WTC11 (cell line): ENCODE data around the gene SGPL1. TPM values are rescaled to one million over a fixed set of nuclear protein-coding genes. Genes with fewer than 3 reads are reported as not detected.

Source experiments
- ATAC-seq: fragments of 200-7000 bp; cut with Tn5 transposase; 2 replicates; pipeline ENCODE4 v1.10.0; 2021; ENCODE audit warnings: mild to moderate bottlenecking, moderate library complexity
- CTCF ChIA-PET: fragments of 300-600 bp; sonication (Branson Sonifier 250); formaldehyde crosslinking; loops from one replicate; lab custom pipeline; 2021; ENCODE audit warnings: antibody characterized with exemption; lab: Charles Lee
- POLR2A ChIA-PET: fragments of 350-600 bp; sonication (Branson Sonifier 250); formaldehyde crosslinking; loops from one replicate; lab custom pipeline; 2021; ENCODE audit warnings: antibody characterized with exemption; lab: Charles Lee
- DNase-seq: peaks from one replicate; pipeline ENCODE4 v3.0.0; 2021; ENCODE audit warnings: low spot score
- H3K27ac Mint-ChIP-seq: 2 replicates; pipeline ENCODE4 v1.8.0; 2021; ENCODE audit warnings: mixed read lengths
- H3K27me3 Mint-ChIP-seq: 2 replicates; pipeline ENCODE4 v1.8.0; 2021; ENCODE audit warnings: low read depth, mild to moderate bottlenecking, moderate library complexity, mixed read lengths
- H3K36me3 Mint-ChIP-seq: 2 replicates; pipeline ENCODE4 v1.8.0; 2021; ENCODE audit warnings: mixed read lengths
- H3K4me1 Mint-ChIP-seq: 2 replicates; pipeline ENCODE4 v1.8.0; 2022; ENCODE audit warnings: mixed read lengths
- H3K4me3 Mint-ChIP-seq: 2 replicates; pipeline ENCODE4 v1.8.0; 2021; ENCODE audit warnings: mild to moderate bottlenecking, moderate library complexity, mixed read lengths
- H3K9me3 Mint-ChIP-seq: 2 replicates; pipeline ENCODE4 v1.8.0; 2021; ENCODE audit warnings: mixed read lengths
- AFF4 ChIP-seq: sonication (generic); formaldehyde crosslinking; IDR thresholded peaks from 2 replicates; pipeline ENCODE4 v1.8.1; 2023; ENCODE audit warnings: mild to moderate bottlenecking, missing genetic modification reagents, borderline replicate concordance
- ATF3 ChIP-seq: sonication (generic); formaldehyde crosslinking; conservative IDR thresholded peaks from 2 replicates; pipeline ENCODE4 v1.8.1; 2022; ENCODE audit warnings: mild to moderate bottlenecking, missing genetic modification reagents
- EMX1 ChIP-seq: fragments of 250-450 bp; sonication (Bioruptor Pico); IDR thresholded peaks from 2 replicates; pipeline ENCODE4 v1.8.0; 2021; ENCODE audit warnings: mild to moderate bottlenecking
- FOXP1 ChIP-seq: sonication (generic); formaldehyde crosslinking; IDR thresholded peaks from 2 replicates; pipeline ENCODE4 v1.8.0; 2022; ENCODE audit warnings: missing genetic modification reagents, mild to moderate bottlenecking, moderate library complexity, borderline replicate concordance
- GRHL2 ChIP-seq: fragments of 250-450 bp; sonication (Bioruptor Pico); IDR thresholded peaks from 2 replicates; pipeline ENCODE4 v1.8.0; 2022; ENCODE audit warnings: mild to moderate bottlenecking, moderate library complexity; ENCODE audit not compliant: insufficient replicate concordance, severe bottlenecking
- HMGA2 ChIP-seq: fragments of 250-450 bp; sonication (Bioruptor Pico); IDR thresholded peaks from 2 replicates; pipeline ENCODE4 v1.4.0; 2021; ENCODE audit warnings: mild to moderate bottlenecking, moderate library complexity
- KAT7 ChIP-seq: sonication (generic); formaldehyde crosslinking; IDR thresholded peaks from 2 replicates; pipeline ENCODE4 v1.8.1; 2023; ENCODE audit warnings: missing genetic modification reagents, mild to moderate bottlenecking, borderline replicate concordance
- NFATC4 ChIP-seq: fragments of 250-450 bp; sonication (Bioruptor Pico); IDR thresholded peaks from 2 replicates; pipeline ENCODE4 v1.9.0; 2021; ENCODE audit warnings: mild to moderate bottlenecking
- SMAD3 ChIP-seq: sonication (generic); formaldehyde crosslinking; IDR thresholded peaks from 2 replicates; pipeline ENCODE4 v1.8.0; 2022; ENCODE audit warnings: missing genetic modification reagents, mild to moderate bottlenecking, borderline replicate concordance
- ZNF396 ChIP-seq: fragments of 250-450 bp; sonication (Bioruptor Pico); IDR thresholded peaks from 2 replicates; pipeline ENCODE4 v1.8.0; 2021; ENCODE audit warnings: mild to moderate bottlenecking, moderate library complexity, borderline replicate concordance
- ZNF423 ChIP-seq: fragments of 250-450 bp; sonication (Bioruptor Pico); IDR thresholded peaks from 2 replicates; pipeline ENCODE4 v2.1.2; 2022; ENCODE audit warnings: mild to moderate bottlenecking, moderate library complexity
- ZNF425 ChIP-seq: fragments of 250-450 bp; sonication (Bioruptor Pico); conservative IDR thresholded peaks from 2 replicates; pipeline ENCODE4 v1.9.0; 2021; ENCODE audit warnings: mild to moderate bottlenecking
- total RNA-seq: library from RNA; stranded (reverse); gene quantifications from 3 replicates; pipeline ENCODE4 v1.2.3, GENCODE V29; 2021
- TF ChIP-seq, protein P1 (sequence below): fragments of 200-600 bp; IDR thresholded peaks from 2 replicates; pipeline ENCODE4 v1.8.0; 2022; ENCODE audit warnings: antibody characterized with exemption
- TF ChIP-seq, protein P2 (sequence below): sonication (generic); formaldehyde crosslinking; IDR thresholded peaks from 2 replicates; pipeline ENCODE4 v1.8.1; 2022; ENCODE audit warnings: low read depth, mild to moderate bottlenecking, moderate library complexity, missing genetic modification reagents, borderline replicate concordance
- TF ChIP-seq, protein P3 (sequence below): sonication (generic); formaldehyde crosslinking; IDR thresholded peaks from 2 replicates; pipeline ENCODE4 v1.8.1; 2023; ENCODE audit warnings: mild to moderate bottlenecking, moderate library complexity, missing genetic modification reagents

Gene SGPL1
- total RNA-seq, 1 experiment from 2014 or later: 44.6 TPM

DNA sequence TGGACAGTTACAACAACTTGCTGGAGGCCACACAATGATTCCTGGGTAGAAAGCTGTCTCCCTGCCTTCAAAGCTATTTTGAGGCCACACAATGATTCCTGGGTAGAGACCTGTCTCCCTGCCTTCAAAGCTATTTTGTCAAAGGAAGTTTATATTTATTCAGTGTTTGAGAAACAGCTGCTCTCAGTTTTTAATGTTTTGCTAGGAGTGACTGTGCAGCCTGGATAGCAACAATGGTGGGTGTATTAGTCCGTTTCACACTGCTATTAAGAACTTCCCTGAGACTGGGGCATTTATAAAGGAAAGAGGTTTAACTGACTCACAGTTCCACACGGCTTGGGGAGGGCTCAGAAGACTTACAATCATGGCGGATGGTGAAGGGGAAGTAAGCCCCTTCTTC, 3.9 kb upstream of the SGPL1 start:
- H3K36me3 Mint-ChIP-seq: no peaks in the 10 kb centered on the region
- no peaks in the 10 kb centered on the region for H3K9me3 Mint-ChIP-seq
- H3K4me1 Mint-ChIP-seq: peaks cover 26% of the 10 kb centered on the region
- TF ChIP-seq KAT7 (CRISPR knock-in tag) (no peak), NFATC4 (CRISPR knock-in tag) (no peak), ATF3 (CRISPR knock-in tag) (no peak), ZNF396 (no peak), HMGA2 (CRISPR knock-in tag) (no peak), EMX1 (no peak), AFF4 (CRISPR knock-in tag) (no peak), ZNF425 (CRISPR knock-in tag) (no peak), FOXP1 (no peak), SMAD3 (no peak), ZNF423 (no peak), GRHL2 (CRISPR knock-in tag) (no peak)
- TF ChIP-seq, protein P1, sequence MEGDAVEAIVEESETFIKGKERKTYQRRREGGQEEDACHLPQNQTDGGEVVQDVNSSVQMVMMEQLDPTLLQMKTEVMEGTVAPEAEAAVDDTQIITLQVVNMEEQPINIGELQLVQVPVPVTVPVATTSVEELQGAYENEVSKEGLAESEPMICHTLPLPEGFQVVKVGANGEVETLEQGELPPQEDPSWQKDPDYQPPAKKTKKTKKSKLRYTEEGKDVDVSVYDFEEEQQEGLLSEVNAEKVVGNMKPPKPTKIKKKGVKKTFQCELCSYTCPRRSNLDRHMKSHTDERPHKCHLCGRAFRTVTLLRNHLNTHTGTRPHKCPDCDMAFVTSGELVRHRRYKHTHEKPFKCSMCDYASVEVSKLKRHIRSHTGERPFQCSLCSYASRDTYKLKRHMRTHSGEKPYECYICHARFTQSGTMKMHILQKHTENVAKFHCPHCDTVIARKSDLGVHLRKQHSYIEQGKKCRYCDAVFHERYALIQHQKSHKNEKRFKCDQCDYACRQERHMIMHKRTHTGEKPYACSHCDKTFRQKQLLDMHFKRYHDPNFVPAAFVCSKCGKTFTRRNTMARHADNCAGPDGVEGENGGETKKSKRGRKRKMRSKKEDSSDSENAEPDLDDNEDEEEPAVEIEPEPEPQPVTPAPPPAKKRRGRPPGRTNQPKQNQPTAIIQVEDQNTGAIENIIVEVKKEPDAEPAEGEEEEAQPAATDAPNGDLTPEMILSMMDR: no peak
- TF ChIP-seq, protein P2, sequence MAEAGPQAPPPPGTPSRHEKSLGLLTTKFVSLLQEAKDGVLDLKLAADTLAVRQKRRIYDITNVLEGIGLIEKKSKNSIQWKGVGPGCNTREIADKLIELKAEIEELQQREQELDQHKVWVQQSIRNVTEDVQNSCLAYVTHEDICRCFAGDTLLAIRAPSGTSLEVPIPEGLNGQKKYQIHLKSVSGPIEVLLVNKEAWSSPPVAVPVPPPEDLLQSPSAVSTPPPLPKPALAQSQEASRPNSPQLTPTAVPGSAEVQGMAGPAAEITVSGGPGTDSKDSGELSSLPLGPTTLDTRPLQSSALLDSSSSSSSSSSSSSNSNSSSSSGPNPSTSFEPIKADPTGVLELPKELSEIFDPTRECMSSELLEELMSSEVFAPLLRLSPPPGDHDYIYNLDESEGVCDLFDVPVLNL (CRISPR knock-in tag): no peak
- TF ChIP-seq, protein P3, sequence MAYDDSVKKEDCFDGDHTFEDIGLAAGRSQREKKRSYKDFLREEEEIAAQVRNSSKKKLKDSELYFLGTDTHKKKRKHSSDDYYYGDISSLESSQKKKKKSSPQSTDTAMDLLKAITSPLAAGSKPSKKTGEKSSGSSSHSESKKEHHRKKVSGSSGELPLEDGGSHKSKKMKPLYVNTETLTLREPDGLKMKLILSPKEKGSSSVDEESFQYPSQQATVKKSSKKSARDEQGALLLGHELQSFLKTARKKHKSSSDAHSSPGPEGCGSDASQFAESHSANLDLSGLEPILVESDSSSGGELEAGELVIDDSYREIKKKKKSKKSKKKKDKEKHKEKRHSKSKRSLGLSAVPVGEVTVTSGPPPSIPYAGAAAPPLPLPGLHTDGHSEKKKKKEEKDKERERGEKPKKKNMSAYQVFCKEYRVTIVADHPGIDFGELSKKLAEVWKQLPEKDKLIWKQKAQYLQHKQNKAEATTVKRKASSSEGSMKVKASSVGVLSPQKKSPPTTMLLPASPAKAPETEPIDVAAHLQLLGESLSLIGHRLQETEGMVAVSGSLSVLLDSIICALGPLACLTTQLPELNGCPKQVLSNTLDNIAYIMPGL (CRISPR knock-in tag): no peak
- no peaks in the 10 kb centered on the region for H3K27me3 Mint-ChIP-seq
- ATAC-seq (no peak), DNase-seq (no peak)
- H3K27ac Mint-ChIP-seq: no peak overlapping the region
- ChIA-PET CTCF (interaction anchor here (0.6 kb wide), 1 partner anchor 30 kb away, joined by 3 read pairs; no protein-coding TSS in a partner anchor), POLR2A (no interaction called here)
- no peak overlapping the region for H3K4me3 Mint-ChIP-seq
